Medulla oblongata (tissue), 1 donor: ENCODE data around the gene ZNF652.
"Not testable (repeated sequence)": the region's sequence is repeated elsewhere in the genome, so short reads cannot be mapped to it uniquely, and the experiment has no call there.

Experiments used
- DNase-seq: peaks from one replicate; pipeline ENCODE4 v3.0.0-alpha.2; 2015; ENCODE audit errors: extremely low spot score

The ZNF652 gene

GRCh38 chr17:49387498-49388289, 25.6 kb upstream of the ZNF652 start:
- no peak for DNase-seq

- no peak for DNase-seq
Measured at GRCh38 chr17:49386373-49386772, 24.3 kb upstream of the ZNF652 start.

GRCh38 chr17:49384951-49385350, 22.9 kb upstream of the ZNF652 start:
- DNase-seq = no peak

GRCh38 chr17:49383060-49383459, 21.0 kb upstream of the ZNF652 start:
- no peak for DNase-seq

GRCh38 chr17:49382556-49382955, 20.5 kb upstream of the ZNF652 start:
- DNase-seq = no peak

GRCh38 chr17:49381793-49382192, 19.7 kb upstream of the ZNF652 start:
- DNase-seq = no peak

GRCh38 chr17:49381033-49381432, 19.0 kb upstream of the ZNF652 start:
- no peak for DNase-seq

GRCh38 chr17:49379926-49380325, 17.9 kb upstream of the ZNF652 start:
- DNase-seq = no peak

GRCh38 chr17:49378311-49378710, 16.3 kb upstream of the ZNF652 start:
- DNase-seq = no peak

- no peak for DNase-seq
Measured at GRCh38 chr17:49375544-49375943, 13.5 kb upstream of the ZNF652 start.

- DNase-seq = no peak
Measured at GRCh38 chr17:49373115-49373514, 11.1 kb upstream of the ZNF652 start.

GRCh38 chr17:49372425-49372824, 10.4 kb upstream of the ZNF652 start:
- no peak for DNase-seq

- no peak for DNase-seq
Measured at GRCh38 chr17:49370971-49371834, 9.2 kb upstream of the ZNF652 start.

- no peak for DNase-seq
Measured at GRCh38 chr17:49369760-49370159, 7.7 kb upstream of the ZNF652 start.

GRCh38 chr17:49369089-49369488, 7.0 kb upstream of the ZNF652 start:
- no peak for DNase-seq

GRCh38 chr17:49365667-49366066, 3.6 kb upstream of the ZNF652 start:
- peak; percentile 84 for DNase-seq

GRCh38 chr17:49365126-49365525, 3.1 kb upstream of the ZNF652 start:
- DNase-seq = not testable (repeated sequence)

GRCh38 chr17:49364119-49364518, 2.1 kb upstream of the ZNF652 start:
- DNase-seq = no peak

GRCh38 chr17:49363251-49363650, 1.2 kb upstream of the ZNF652 start:
- no peak for DNase-seq

- DNase-seq = no peak
Measured at GRCh38 chr17:49362723-49363117, 670 bp upstream of the ZNF652 start.

GRCh38 chr17:49361129-49361901, 735 bp downstream of the ZNF652 start:
- DNase-seq = peak; percentile 63

- no peak for DNase-seq
Measured at GRCh38 chr17:49360796-49361128, 1.3 kb downstream of the ZNF652 start.
